GDM1 (cell line): ENCODE results near the gene VTN.

Experiments used
- DNase-seq: peaks from one replicate; lab custom pipeline; 2025; lab: John Stamatoyannopoulos, UW

Gene VTN

DNA sequence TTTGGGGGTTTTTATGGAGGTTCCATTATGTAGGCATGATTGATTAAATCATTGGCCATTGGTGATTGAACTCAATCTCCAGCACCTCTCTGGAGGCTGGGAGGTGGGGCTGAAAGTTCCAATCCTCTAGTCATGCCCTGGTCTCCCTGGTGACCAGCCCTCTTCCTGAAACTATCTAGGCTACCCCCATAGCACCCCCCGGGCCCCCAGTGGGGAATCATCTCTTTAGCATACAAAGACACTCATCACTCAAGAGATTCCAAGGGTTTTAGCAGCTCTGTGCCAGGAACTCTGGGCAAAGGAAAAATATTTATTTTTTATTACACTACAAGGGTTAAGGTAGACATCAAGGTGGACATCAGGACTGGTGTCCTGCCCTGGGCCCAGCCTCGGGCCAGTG is 25.3 kb upstream of the VTN start:
- no peak for DNase-seq

DNA sequence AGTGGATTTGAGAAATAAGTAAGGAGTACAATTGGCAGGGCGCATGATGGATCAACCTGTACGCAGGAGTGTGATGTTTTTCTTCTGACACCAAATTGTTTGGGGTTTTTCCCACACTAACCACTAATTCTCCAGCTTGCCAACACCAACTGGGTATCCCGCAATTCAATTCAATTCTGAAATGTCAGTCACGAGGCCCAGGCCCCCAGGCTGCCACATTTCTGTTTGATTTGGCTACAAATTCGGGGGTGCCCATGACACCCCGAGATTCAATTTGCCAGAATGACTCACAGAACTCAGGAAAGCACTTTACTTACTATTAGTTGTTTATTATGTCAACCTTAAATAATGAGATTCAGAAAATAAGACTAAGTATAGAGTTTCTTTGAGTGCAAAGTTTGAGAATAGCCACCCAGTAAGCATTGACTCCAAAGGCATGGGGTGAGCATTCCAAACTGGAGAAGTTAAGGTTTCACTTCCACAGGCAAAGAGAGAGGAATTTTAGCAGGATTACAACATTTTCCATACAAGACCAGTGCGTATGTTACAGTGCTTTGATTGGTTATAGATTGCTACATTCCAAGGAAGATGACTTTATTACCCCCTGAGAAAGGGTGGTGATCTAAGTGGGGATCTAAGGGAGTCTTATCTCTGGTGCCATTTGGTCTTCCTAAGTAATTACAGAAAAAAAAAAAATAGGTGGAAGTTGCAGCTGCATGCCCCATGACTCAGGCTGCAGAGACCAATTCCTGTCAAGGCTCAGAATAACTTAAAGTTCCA is 24.4 kb upstream of the VTN start:
- DNase-seq: no peak

DNA sequence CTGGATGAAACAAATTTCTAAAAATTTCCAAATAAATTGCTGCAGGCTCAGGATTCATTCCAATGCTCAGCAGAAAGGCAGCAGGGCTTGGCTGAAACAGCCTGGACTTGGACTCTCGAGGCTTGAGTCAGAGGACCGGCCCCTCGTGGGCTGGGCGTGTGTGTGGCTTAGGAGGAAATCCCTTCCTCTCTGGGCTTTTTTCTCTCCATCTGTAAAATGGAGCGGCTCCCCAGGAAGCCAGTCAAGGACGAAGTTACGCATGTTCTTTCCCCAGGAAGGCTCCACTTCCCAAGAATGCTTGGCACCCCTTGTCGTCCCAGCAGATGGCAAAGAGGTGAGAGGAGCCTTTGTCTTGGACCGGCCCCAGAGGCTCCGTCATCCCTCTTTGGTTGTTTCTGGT is 22.4 kb upstream of the VTN start:
- DNase-seq: no peak

DNA sequence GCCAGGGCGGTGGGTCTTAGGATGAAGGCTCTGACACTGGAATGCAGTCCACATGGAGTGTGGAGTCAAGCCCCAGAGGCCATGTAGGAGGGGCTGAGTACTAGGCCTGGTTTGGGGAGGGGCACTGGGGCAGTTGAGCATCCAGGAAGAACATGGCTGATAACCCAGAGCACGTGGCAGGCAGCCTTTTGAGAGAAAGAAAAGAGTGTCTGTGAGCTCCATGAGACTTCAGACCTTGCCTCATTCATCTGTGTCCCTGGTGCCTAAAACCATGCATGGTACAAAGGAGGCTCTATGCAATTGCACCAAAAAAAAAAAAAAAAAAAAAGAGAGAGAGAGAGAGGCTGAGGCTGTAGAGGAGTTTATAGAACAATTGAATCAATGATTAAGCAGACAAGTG is 21.3 kb upstream of the VTN start:
- no peak for DNase-seq

DNA sequence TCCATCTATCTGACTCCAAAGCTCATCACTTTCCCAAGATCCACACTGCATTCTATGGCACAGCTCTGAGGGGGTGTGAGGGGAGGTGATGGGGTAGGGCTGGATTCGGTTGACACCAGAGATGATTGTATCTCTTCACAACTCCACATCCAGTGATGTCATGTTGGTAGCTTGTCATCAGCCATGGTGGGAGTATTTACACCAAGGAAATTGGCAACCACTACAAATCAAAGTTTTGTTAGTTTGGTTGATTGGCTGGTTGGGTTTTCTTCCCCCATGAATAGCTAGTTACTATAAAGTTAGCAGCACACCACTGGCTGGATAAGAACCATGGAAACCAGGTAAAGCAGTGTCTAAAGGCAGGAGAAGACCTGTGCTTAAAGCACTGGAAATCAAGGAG is 20.9 kb upstream of the VTN start:
- DNase-seq: no peak

DNA sequence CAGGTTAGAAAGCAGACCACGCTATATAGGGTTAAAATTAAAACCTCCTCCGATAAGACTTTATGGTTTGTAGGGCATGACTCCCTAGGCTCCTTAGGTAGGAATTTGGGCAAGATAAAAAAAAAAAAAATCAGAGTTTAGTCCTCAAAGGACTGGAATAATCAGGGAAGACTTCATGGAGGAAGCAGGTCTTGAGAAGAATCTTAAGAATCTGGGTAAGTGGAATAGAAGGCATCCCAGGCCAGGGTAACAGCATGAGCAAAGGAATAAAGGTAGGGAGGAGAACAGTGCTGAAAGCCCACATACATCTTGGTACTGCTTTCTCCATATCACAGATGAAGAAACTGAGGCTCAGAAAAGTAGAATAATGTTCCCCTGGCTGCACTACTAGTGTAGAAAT is 20.5 kb upstream of the VTN start:
- DNase-seq: no peak

DNA sequence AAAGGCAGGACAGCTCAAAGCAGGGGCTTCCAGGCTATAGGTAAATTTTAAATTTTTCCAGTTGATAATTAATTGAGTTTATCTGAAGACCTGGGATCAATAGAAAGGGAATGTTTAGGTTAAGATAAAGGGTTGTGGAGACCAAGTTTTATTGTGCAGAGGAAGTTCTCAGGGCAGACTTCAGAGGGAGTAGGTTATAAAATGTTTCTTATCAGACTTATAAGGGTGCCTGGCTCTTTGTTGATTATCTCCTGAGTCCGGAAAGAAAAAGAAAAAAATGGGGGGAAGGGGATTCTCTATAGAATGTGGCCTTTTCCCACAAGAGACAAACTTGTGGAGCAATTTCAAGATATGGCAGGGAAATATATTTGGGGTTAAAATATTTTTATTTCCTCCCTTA is 20.0 kb upstream of the VTN start:
- DNase-seq: no peak

DNA sequence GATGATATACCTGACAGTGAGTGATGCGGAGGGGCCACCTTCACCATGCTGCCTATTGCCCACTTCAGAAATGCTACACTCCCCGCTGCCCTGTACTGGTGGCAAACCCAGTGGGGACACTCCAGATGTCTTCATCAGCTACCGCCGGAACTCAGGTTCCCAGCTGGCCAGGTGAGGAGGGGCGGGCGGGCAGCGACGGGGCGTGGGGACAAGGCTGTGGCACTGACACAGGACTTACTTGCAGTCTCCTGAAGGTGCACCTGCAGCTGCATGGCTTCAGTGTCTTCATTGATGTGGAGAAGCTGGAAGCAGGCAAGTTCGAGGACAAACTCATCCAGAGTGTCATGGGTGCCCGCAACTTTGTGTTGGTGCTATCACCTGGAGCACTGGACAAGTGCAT is 18.0 kb upstream of the VTN start:
- DNase-seq: no peak

DNA sequence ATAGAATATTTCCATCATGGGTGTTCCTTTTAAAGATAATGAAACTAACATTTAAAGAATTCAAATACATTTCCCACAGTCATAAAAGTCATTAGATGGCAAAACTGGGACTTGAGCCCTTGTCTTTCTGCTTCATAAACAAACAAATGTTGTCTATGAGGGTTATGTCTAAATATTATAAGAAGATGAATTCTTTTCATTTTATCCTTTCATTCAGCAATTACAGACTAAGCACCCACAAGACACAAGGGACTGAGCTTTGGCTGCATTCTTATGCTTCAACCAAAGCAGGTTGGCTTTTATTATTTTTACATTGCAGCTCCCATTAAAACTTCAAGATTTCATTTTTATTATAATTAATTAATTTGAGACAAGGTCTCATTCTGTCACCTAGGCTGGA is 16.3 kb upstream of the VTN start:
- DNase-seq: no peak

DNA sequence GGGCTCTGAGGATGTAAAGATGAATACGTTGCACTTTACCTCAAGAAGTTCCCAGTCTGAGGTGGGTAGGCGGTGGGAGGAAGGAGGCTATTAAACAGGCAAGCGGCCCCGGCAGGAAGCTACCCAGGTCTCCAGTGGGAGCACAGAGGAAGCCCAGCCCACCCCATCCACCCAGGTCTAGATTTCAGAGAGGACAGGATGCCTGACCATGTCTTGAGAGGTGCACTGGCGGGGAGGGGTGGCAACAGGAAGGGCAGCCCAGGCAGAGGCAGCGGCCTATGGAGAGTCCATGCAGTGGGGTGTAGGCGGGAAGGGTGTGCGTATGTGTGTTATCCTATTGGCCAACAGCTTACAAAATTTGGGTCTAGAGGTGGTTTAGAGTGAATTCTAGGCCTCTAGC is 15.3 kb upstream of the VTN start:
- no peak for DNase-seq

DNA sequence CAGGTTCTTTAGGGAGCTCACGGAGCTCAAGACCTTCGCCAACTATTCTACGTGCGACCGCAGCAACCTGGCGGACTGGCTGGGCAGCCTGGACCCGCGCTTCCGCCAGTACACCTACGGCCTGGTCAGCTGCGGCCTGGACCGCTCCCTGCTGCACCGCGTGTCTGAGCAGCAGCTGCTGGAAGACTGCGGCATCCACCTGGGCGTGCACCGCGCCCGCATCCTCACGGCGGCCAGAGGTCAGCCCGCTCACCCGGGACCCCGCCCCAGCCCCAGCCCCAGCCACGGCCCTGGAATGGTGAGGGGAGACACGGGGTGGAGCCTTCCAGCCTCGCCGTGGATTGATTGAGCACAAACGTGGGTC is 14.9 kb upstream of the VTN start:
- DNase-seq: no peak

DNA sequence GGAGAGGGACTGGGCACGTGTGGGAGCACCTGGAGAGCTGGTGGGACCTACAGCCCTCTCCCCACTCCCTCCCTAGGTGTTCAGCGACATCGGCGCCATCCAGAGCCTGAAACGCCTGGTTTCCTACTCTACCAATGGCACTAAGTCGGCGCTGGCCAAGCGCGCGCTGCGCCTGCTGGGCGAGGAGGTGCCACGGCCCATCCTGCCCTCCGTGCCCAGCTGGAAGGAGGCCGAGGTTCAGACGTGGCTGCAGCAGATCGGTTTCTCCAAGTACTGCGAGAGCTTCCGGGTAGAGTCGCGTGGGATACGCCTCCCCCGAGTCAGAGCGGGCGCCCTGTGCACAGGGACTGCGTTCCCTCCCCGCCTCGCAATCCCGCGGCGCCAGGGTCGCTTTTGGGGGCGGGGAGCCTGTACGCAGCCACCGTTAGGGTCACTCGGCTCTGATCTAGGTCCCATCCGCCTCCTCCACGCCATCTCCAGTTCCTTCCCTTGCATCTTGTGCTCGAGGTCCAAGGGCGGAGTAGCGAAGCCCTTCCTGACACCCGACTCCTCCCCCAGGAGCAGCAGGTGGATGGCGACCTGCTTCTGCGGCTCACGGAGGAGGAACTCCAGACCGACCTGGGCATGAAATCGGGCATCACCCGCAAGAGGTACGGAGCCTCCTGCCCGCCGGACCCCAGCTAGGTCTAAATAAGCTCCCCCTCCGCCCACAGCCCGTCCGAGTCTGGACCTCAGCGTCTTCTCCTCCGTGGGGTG is 14.4 kb upstream of the VTN start:
- no peak for DNase-seq

DNA sequence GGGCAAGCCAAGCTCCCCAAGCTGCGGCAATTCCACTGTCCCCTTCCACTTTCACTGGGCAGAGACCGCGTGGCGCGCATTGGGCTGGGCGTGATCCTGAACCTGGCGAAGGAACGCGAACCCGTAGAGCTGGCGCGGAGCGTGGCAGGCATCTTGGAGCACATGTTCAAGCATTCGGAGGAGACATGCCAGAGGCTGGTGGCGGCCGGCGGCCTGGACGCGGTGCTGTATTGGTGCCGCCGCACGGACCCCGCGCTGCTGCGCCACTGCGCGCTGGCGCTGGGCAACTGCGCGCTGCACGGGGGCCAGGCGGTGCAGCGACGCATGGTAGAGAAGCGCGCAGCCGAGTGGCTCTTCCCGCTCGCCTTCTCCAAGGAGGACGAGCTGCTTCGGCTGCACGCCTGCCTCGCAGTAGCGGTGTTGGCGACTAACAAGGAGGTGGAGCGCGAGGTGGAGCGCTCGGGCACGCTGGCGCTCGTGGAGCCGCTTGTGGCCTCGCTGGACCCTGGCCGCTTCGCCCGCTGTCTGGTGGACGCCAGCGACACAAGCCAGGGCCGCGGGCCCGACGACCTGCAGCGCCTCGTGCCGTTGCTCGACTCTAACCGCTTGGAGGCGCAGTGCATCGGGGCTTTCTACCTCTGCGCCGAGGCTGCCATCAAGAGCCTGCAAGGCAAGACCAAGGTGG is 11.2 kb upstream of the VTN start:
- no peak for DNase-seq

DNA sequence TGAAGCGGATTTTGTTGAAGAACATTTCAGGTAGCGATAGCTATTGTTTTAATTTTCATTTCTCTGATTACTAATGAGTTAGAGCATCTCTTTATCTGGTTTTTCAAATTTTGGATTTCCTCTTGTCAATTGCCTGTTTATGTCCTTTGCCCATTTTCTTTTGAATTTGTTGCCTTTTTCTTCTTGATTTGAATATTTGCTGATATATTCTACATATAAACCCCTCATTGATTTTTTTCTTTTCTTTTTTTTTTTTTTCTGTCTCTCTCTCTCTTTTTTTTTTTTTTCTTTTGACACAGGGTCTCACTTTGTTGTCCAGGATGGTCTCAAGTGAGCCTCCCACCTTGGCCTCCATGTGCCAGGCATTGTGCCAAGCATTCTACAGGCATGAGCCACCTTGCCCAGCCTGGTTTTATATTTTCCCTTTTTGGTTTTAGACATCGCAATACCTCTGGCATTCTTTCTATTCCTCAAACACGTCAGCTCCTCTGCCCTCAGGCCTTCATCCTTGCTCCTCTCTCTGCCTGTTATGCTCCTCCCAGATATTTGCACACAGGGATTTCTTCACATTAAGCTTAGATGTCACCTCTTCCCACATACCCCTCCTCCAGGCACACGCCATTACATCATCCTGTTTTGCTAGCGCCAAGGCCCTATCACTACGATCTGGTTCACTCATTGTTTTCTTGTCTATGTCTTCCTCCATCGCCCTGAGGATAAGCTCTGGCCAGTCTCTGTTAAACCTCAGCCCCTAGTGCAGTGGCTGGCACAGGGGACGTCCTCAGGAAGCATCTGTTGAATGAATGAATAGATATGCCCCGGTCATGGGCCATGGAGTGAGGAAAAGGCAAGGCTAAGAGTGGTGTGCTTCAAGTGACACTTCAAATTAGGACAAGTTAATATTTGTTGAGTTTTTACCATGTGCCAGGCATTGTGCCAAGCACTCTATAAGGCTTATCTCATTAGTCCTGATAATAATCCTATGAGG is 10.0 kb upstream of the VTN start:
- no peak for DNase-seq

DNA sequence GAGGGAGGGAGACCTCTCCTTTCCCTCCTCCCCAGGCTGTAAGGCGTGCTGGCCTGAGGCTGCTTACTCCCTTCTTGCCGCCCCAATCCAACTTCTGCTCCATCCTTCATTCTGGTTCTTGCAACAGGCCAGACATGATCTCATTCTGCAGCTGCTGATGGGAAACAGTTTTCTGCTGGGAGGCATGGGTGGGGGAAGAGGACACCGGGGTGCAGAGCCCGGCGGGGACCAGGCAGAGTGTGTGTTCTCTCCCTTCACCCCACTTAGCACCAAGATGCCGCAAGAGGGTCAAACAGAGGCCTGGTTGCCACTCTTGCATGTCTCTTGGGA is 2.8 kb upstream of the VTN start:
- no peak for DNase-seq

DNA sequence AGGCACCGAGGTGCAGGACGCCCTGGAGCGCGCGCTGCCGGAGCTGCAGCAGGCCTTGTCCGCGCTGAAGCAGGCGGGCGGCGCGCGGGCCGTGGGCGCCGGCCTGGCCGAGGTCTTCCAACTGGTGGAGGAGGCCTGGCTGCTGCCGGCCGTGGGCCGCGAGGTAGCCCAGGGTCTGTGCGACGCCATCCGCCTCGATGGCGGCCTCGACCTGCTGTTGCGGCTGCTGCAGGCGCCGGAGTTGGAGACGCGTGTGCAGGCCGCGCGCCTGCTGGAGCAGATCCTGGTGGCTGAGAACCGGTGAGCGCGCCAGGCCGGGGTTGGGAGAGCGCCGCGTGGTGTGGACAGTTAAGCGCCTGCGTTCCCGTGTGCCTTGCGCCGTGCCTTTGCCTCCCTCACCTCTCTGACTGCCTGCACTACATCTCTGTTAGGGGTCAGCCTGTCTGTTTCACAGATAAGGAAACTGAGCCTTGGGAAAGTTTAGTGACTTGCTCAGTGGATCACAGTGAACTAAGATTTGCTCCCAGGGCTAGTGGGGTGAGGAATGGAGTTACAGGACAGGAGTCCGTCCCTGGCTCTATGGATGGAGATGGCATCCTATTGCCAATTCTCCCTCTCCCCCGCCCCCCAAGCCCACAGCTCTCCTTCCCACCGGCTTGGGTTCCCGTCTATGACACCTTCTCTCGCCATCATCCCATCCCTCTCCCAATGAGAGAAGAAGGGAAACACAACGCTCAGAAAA is 2.3 kb upstream of the VTN start:
- no peak for DNase-seq

DNA sequence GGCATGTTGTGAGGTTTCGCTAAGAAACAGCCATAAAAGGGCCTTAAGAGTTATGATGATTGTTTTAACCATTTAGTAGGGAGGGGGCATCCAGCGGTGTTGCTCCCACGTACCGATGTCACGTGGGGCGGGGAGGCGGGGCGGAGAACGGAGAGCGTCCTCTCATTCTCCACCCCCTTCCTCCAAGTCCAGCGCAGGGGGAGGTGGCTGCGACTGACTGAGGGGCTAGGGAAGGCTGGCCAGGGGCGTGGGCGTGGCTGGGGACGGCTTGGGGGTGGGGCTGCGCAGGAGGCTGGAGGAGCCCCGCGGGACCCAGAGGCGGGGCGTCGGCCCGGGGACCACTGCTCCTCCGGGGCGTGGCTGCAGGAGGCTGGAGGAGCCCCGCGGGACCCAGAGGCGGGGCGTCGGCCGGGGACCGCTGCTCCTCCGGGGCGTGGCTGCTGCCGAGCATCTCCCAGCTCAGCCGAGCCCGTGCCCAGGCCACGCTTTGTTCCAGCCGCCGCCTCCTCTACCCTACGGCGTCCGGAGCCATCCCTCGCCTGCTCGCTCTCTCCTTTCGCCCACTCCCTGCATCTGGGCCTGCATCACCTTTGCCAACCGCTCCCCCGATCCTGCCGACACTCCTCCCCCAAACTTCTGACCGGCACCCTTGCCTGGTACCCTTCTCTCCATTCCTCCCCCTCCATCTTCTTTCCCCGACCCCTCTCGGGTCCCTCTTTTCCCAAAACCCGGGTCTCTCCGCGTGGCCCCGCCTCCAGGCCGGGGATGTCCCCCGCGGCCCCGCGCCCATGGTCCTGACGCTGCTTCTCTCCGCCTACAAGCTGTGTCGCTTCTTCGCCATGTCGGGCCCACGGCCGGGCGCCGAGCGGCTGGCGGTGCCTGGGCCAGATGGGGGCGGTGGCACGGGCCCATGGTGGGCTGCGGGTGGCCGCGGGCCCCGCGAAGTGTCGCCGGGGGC is 1.4 kb upstream of the VTN start, which contains the start of gene SARM1:
SARM1 (plus strand) TSS at position 450 of the 958 bp plus-strand sequence; CDS start at position 789, 339 bp downstream.
- peak; percentile 66 for DNase-seq

DNA sequence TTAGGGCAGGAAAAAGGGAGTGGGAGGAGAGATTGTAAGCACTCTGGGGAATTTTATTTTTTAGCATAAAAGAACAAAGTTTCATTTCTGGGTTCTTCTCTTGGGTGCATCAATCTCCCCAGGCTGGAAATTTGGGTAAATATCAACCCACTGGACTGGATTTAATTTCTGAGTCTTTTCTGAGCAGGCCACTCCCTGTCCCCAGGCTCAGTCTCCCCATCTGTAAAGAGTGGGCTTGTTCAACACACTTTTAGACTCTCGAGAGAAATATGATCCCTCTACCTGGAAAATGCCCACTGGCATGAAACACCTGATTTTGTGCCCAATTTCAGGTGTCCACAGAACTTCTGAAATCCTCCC is 617 bp upstream of the VTN start:
- DNase-seq: no peak

DNA sequence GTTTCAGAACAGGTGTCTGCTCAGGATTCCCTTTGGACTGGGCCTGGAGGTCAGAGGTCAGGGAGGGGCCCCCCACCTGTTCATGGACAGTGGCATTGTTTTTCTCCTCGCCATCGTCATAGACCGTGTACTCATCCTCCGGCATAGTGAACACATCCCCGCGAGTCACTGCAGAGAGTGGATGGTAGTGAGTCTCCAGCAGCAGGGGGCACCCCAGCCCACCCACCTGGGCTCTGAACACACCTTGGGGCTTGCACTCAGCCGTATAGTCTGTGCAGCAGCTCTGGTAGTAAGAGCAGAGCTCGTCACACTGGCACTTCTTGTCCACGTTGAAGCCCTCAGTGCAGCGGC is 448 bp downstream of the VTN start:
- no peak for DNase-seq

DNA sequence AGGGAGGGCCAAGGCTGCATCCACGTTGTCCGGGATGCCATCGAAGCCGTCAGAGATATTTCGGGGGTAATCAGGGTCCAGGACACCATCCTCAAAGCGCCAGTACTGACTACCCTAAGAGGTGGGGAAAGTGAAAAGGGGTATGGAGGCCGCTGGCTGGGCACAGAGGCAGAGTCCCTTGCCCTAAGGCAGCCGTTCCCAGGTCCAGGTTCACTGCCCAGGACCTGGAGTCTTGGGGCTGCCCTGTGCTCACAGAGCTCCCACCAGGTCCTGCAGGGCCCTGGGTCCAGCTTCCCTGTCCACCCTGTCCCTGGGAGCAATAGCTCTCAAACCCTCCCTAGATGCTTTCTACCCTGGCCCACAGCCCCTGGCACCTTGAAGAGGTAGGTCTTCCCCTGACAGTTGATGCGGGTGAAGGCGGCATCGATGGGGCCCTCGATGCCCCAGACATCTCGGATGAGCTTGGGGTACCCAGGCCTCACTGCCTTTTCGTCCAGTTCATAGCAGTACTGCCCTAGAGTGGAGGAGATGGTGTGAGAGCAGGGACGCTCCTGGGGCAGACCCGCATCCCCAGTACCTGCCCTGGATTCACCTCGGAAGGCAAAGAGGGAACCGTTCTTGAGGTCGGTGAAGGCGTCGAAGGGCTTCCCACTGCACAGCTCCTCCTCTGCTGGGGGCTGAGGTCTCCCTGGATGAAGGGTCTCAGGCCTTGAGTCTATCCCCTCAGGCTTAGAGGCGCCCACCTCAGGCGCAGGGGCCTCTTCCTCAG is 1.0 kb downstream of the VTN start:
- no peak for DNase-seq
